B cell (primary cell): Measurements from ENCODE around the gene CAMTA1. TPM values are rescaled to one million over a fixed set of nuclear protein-coding genes. Genes with fewer than 3 reads are reported as not detected.
A peak's percentile ranks its signal among the peaks of the same experiment; 100 is the strongest.

Experiments
- ATAC-seq: fragments of 200-7000 bp; cut with Tn5 transposase; one replicate; pipeline ENCODE4 v1.10.0; 2021; ENCODE audit warnings: low read depth, mild to moderate bottlenecking, moderate number of reproducible peaks, moderate library complexity
- CTCF ChIA-PET: fragments of 350-600 bp; sonication (Branson Sonifier 250); formaldehyde crosslinking; loops from one replicate; lab custom pipeline; 2021; ENCODE audit warnings: antibody characterized with exemption, inconsistent platforms; lab: Charles Lee
- POLR2A ChIA-PET: fragments of 350-600 bp; sonication (Branson Sonifier 250); formaldehyde crosslinking; loops from one replicate; lab custom pipeline; 2021; ENCODE audit warnings: antibody characterized with exemption; lab: Charles Lee
- DNase-seq: peaks from one replicate; pipeline ENCODE4 v3.0.0; 2013
- H2AFZ ChIP-seq: 2 replicates; pipeline ENCODE4 v1.6.1; 2012; ENCODE audit warnings: mild to moderate bottlenecking, low read depth, low read length; ENCODE audit not compliant: insufficient read depth, poor library complexity, severe bottlenecking
- H3K27ac ChIP-seq, 2 donors: 1 replicate in 1 of 2; 2 replicates in 1 of 2; pipeline ENCODE4 v1.5.1; 2012 to 2013; ENCODE audit warnings: low read length in 2 of 2, mild to moderate bottlenecking in 2 of 2, moderate library complexity in 1 of 2
- H3K27me3 ChIP-seq, 4 experiments: fragments of 200-600 bp in 1 of 4; sonication (generic) in 1 of 4; replicated peaks in 1 of 4; 1 replicate in 2 of 4; 2 replicates in 2 of 4; pipeline versions ENCODE4 v1.6.1 to v1.7.0; 2013 to 2016; ENCODE audit warnings: low read length in 3 of 4, mild to moderate bottlenecking in 2 of 4, mixed read lengths in 1 of 4, moderate library complexity in 1 of 4; ENCODE audit not compliant: insufficient read depth in 4 of 4, control insufficient read depth in 3 of 4; ENCODE audit errors: control extremely low read depth in 1 of 4
- H3K36me3 ChIP-seq, 2 experiments: replicated peaks in 1 of 2; 1 replicate in 1 of 2; 2 replicates in 1 of 2; pipeline versions ENCODE4 v1.6.1 to v1.7.1; 2013; ENCODE audit warnings: low read length in 1 of 2; ENCODE audit not compliant: insufficient read depth in 2 of 2, control insufficient read depth in 1 of 2; ENCODE audit errors: control extremely low read depth in 1 of 2, extremely low read depth in 1 of 2
- H3K4me1 ChIP-seq, 2 donors: fragments of 200-600 bp in 1 of 2; sonication (generic) in 1 of 2; 1 replicate in 1 of 2; 2 replicates in 1 of 2; pipeline versions ENCODE4 v1.5.1 to v1.6.1; 2013 to 2017; ENCODE audit warnings: low read length in 2 of 2; ENCODE audit not compliant: control insufficient read depth in 2 of 2, insufficient read depth in 2 of 2
- H3K4me2 ChIP-seq: replicated peaks from 2 replicates; pipeline ENCODE3; 2012; ENCODE audit warnings: mild to moderate bottlenecking, low read depth, low read length; ENCODE audit not compliant: poor library complexity, severe bottlenecking
- H3K4me3 ChIP-seq, 5 experiments: fragments of 200-600 bp in 1 of 5; sonication (generic) in 1 of 5; 1 replicate in 3 of 5; 2 replicates in 2 of 5; pipeline versions ENCODE4 v1.5.1 to v1.7.0; 2011 to 2016; ENCODE audit warnings: low read length in 4 of 5, mild to moderate bottlenecking in 4 of 5, low read depth in 2 of 5, control low read depth in 1 of 5, moderate library complexity in 1 of 5; ENCODE audit not compliant: insufficient read depth in 1 of 5; ENCODE audit errors: control extremely low read depth in 1 of 5, extremely low read depth in 1 of 5
- H3K79me2 ChIP-seq: fragments of 200-600 bp; sonication (generic); one replicate; pipeline ENCODE4 v1.6.0; 2016; ENCODE audit warnings: low read length; ENCODE audit not compliant: control insufficient read depth, insufficient read depth
- H3K9ac ChIP-seq: fragments of 200-600 bp; sonication (generic); 2 replicates; pipeline ENCODE4 v1.6.1; 2017; ENCODE audit warnings: mild to moderate bottlenecking, low read length, moderate library complexity
- H3K9me3 ChIP-seq, 3 donors: one replicate each; pipeline versions ENCODE4 v1.6.1 to v1.7.1; 2013; ENCODE audit warnings: low read length in 2 of 3; ENCODE audit not compliant: control insufficient read depth in 2 of 3, insufficient read depth in 1 of 3; ENCODE audit errors: control extremely low read depth in 1 of 3
- H4K20me1 ChIP-seq: 2 replicates; pipeline ENCODE4 v1.6.0; 2012; ENCODE audit warnings: mild to moderate bottlenecking, low read length; ENCODE audit not compliant: insufficient read depth, control insufficient read depth, poor library complexity, severe bottlenecking
- H3K27ac Mint-ChIP-seq: one replicate; pipeline ENCODE4 v1.8.0; 2021; ENCODE audit warnings: mixed read lengths
- H3K27me3 Mint-ChIP-seq: one replicate; pipeline ENCODE4 v1.8.0; 2021; ENCODE audit warnings: mixed read lengths
- H3K4me1 Mint-ChIP-seq: one replicate; pipeline ENCODE4 v1.8.0; 2021; ENCODE audit warnings: mixed read lengths
- H3K4me3 Mint-ChIP-seq: one replicate; pipeline ENCODE4 v1.8.0; 2021; ENCODE audit warnings: mixed read lengths
- H3K9me3 Mint-ChIP-seq: one replicate; pipeline ENCODE4 v1.8.0; 2022; ENCODE audit warnings: mixed read lengths; ENCODE audit not compliant: insufficient read depth
- CTCF ChIP-seq: fragments of 200-600 bp; IDR thresholded peaks from one replicate; pipeline ENCODE4 v1.8.0; 2022; ENCODE audit warnings: antibody characterized with exemption, mild to moderate bottlenecking
- EZH2 ChIP-seq: IDR thresholded peaks from 2 replicates; pipeline ENCODE4 v1.6.1; 2012; ENCODE audit warnings: borderline replicate concordance, low read depth, mild to moderate bottlenecking, moderate library complexity, low read length; ENCODE audit not compliant: insufficient read depth, poor library complexity, severe bottlenecking
- WGBS: methylation state at CpG from one replicate; pipeline ENCODE4 v1.1.5; 2013; ENCODE audit warnings: missing lambda C conversion rate; ENCODE audit not compliant: insufficient coverage; 5-methylcytosine and 5-hydroxymethylcytosine counted together
- intact Hi-C: fragments of 100-400 bp; cut with micrococcal nuclease; formaldehyde crosslinking; loops from one replicate; pipeline ENCODE4 v1.10.0; 2022
- polyA plus RNA-seq: library from polyadenylated mRNA; depleted of rRNA; stranded (reverse); fragments of >200 nt; gene quantifications from 2 replicates; pipeline ENCODE4 v1.2.3, GENCODE V29; 2012
- total RNA-seq, 2 donors: library from RNA; stranded (reverse); fragments of 120-200 nt in 1 of 2; gene quantifications; 1 replicate in 1 of 2; 2 replicates in 1 of 2; pipeline versions ENCODE4 v1.2.3 to v1.2.4, GENCODE V29; 2013 to 2022

CAMTA1 gene
- total and polyA plus RNA-seq, 2 donors (not counting 1 experiment from before 2014, with no cell fraction given), result 42.2 to 45.7 TPM

- ChIA-PET CTCF (interaction anchor here (1.1 kb wide), 1 partner anchor 27 kb away, joined by 3 read pairs; no protein-coding TSS in a partner anchor), POLR2A (no interaction called here)
- H3K36me3 ChIP-seq, result no peaks in the 10 kb centered on the region
- no peaks in the 10 kb centered on the region for H3K79me2 ChIP-seq
- H4K20me1 ChIP-seq, result no peaks in the 10 kb centered on the region
- peaks cover 0 to 4% of the 10 kb centered on the region in 2 donors for H3K4me1 ChIP-seq
- H3K4me2 ChIP-seq, result no peak overlapping the region
- no peak overlapping the region for H3K4me3 ChIP-seq
- TF ChIP-seq CTCF (no peak), EZH2 (no peak)
- intact Hi-C loops, result loop anchor here (1.0 kb wide), 1 partner anchor 19 kb away; no protein-coding TSS in a partner anchor
- peaks cover 19% of the 10 kb centered on the region for H3K27me3 Mint-ChIP-seq
- H3K9me3 Mint-ChIP-seq, result no peaks in the 10 kb centered on the region
- H3K9me3 ChIP-seq, result no peaks in the 10 kb centered on the region
- ATAC-seq (no peak), DNase-seq (no peak)
- H3K9ac ChIP-seq, result no peak overlapping the region
- H3K4me3 Mint-ChIP-seq, result no peak overlapping the region
- no peak overlapping the region for H3K27ac ChIP-seq
- 93% methylated on average over 8 of the region's 10 CpGs for WGBS
- peaks cover 6% of the 10 kb centered on the region for H3K4me1 Mint-ChIP-seq
- H3K27me3 ChIP-seq, result no peaks in the 10 kb centered on the region
- no peak overlapping the region for H2AFZ ChIP-seq
- no peak overlapping the region for H3K27ac Mint-ChIP-seq
These were observed 31.7 kb upstream of the CAMTA1 start for GRCh38 chr1:6753320-6754140.

- no CpG with 5 or more reads among the region's 1 CpG for WGBS
- H3K27ac Mint-ChIP-seq, result peak overlapping the region; percentile 7
- no peak for ATAC-seq
- intact Hi-C loops, result no loop called here
- H3K27me3 Mint-ChIP-seq, result peaks cover 19% of the 10 kb centered on the region
- H2AFZ ChIP-seq, result peak overlapping the region; percentile 65
- H3K9me3 ChIP-seq, result no peaks in the 10 kb centered on the region
- no peaks in the 10 kb centered on the region for H3K79me2 ChIP-seq
- ChIA-PET CTCF (no interaction called here), POLR2A (no interaction called here)
- H3K4me3 ChIP-seq, result peak overlapping the region in 1 of 5 experiments; percentile 29
- peaks cover 0 to 4% of the 10 kb centered on the region in 2 donors for H3K4me1 ChIP-seq
- no peak for DNase-seq
- peak overlapping the region; percentile 24 for H3K4me3 Mint-ChIP-seq
- H4K20me1 ChIP-seq, result no peaks in the 10 kb centered on the region
- no peak overlapping the region for H3K27ac ChIP-seq
- no peaks in the 10 kb centered on the region for H3K27me3 ChIP-seq
- H3K4me2 ChIP-seq, result peak overlapping the region; percentile 37
- no peaks in the 10 kb centered on the region for H3K36me3 ChIP-seq
- H3K9ac ChIP-seq, result no peak overlapping the region
- H3K4me1 Mint-ChIP-seq, result peaks cover 6% of the 10 kb centered on the region
- H3K9me3 Mint-ChIP-seq, result no peaks in the 10 kb centered on the region
- TF ChIP-seq CTCF (no peak), EZH2 (no peak)
These were observed 28.8 kb upstream of the CAMTA1 start for GRCh38 chr1:6756457-6756856.
